NCI-H82 treated with DMSO at 0.1 percent for 48 hours (cell line): ENCODE results near the gene OSBPL7.
A peak's percentile ranks its signal among the peaks of the same experiment; 100 is the strongest.
"Not testable (repeated sequence)": the region's sequence is repeated elsewhere in the genome, so short reads cannot be mapped to it uniquely, and the experiment has no call there.

ENCODE experiments used
- DNase-seq: peaks from one replicate; lab custom pipeline; 2025; ENCODE audit not compliant: unreplicated experiment; lab: John Stamatoyannopoulos, UW

The OSBPL7 gene

GRCh38 chr17:47776330-47777197, 45.0 kb downstream of the OSBPL7 start:
- DNase-seq: peak; percentile 20

DNA sequence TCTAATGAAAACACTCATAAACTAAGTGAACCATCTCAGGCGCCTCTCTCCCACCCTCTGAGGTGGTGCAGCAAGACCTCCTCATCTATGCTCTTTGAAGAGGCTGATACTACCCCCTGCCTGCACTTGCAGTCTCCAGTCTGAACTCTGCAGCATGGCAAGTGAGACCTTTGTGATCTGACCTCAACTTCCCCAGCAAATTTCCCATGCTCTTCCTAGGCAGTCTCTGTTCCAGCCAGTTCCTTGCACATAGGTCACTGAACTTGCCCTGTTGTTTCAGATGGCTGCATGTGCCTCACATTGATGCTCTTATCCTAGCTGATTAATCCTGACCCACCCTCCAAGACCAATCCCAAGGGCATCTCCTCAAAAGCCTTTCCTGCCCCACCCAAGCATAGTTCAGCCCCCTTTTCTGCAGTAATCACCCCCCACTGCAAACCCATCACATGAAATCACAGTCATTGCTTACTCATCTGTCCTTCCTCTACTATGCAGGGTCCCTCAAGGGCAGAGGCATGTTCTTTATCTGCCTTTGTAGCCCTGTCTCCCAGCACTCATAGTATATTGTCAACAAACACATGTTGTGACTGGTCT, 46.5 kb downstream of the OSBPL7 start:
- DNase-seq: no peak

DNA sequence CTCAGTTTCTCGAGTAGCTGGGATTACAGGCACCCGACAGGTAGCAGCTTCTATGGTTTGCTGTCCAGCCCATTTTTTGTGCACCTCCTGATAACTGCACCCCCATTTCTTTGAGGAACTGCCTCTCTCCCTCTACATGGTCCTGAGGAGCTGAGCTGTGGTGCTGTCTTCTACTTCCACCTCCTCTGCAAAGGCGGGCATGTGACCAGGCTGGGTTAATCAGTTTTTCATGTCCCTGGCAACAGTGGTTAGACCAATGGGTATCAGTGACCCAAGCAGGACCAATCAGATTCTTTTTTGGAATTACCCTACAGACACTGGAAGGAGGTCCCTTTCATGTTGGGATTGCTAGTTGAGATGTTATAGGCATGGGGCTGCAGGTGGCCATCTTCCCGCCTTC, 47.3 kb downstream of the OSBPL7 start:
- no peak for DNase-seq

DNA sequence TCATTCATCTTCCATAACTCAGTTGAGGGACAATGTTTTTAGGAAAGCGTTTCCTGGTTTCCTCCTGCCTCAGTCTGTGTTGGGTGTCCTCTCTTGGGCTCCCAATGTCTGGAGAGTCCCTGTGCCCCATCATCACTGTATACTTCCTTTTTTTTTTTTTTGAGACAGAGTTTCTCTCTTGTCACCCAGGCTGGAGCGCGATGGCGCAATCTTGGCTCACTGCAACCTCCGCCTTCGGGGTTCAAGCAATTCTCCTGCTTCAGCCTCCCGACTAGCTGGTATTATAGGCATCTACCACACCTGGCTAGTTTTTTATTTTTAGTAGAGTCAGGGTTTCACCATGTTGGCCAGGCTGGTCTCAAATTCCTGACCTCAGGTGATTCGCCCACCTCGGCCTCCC, 47.9 kb downstream of the OSBPL7 start:
- DNase-seq: not testable (repeated sequence)

DNA sequence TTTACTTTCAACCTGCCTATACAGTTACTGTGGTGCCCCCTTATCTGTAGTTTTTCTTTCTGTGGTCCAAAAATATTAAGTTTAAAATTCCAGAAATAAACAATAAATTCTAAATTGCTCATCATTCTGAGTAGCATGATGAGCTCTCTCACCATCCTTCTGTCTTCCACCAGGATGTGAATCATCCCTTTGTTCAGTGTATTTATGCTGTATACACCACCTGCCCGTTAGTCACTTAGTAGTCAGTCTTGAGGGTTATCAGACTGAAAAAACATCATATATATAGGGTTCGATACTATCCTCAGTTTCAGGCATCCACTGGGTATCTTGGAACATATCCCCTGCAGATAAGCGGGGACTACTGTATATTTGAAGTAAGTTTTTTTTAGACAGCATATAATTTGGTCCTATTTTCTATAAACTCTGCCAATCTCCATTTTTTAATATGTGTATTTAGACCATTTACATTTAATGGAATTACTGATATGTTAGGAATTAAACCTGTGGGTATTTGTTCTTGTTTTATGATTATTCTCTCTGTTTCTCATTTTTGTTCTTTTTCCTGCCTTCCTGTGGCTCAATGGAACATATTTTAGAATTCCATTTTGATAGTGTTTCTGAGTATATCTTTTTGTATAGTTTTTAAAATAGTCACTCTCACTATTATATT, 57.5 kb downstream of the OSBPL7 start:
- DNase-seq: no peak

GRCh38 chr17:47762728-47763127, 58.9 kb downstream of the OSBPL7 start:
- DNase-seq: no peak

- DNase-seq: no peak
These were observed 61.0 kb downstream of the OSBPL7 start for GRCh38 chr17:47760409-47761140.

DNA sequence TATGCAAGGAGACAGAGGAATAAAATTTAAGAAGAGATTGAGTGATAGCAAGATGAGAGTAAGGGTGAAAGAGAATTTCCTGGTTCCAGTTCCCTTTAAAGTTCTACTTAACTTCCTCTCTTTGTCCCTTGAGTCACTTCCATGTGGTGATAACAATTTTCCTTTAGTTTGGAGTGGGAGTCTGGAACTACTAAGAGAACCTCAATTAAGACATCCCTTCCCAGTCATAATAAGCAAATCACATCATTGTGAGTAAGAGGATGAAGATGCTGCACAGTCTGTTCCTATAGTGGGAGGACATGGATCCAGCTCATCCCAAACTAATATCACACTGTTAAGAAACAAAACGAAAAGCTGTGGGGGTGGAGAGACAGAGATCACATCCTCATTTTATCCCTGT, 64.2 kb downstream of the OSBPL7 start:
- no peak for DNase-seq
